Smooth muscle cell (in vitro differentiated cells): Measurements from ENCODE around the gene ANGPTL4. TPM values are rescaled to one million over a fixed set of nuclear protein-coding genes. Genes with fewer than 3 reads are reported as not detected.
"Not testable (repeated sequence)": the region's sequence is repeated elsewhere in the genome, so short reads cannot be mapped to it uniquely, and the experiment has no call there.

Source experiments
- DNase-seq: peaks from one replicate; lab custom pipeline; 2025; ENCODE audit not compliant: unreplicated experiment; lab: John Stamatoyannopoulos, UW
- H2AFZ ChIP-seq: fragments of 200-600 bp; sonication (generic); 2 replicates; pipeline ENCODE4 v1.6.0; 2016; ENCODE audit warnings: antibody characterized with exemption, low read depth, mild to moderate bottlenecking
- H3F3A ChIP-seq: fragments of 200-600 bp; sonication (generic); 2 replicates; pipeline ENCODE4 v1.6.0; 2017; ENCODE audit warnings: antibody characterized with exemption, low read depth
- H3K27ac ChIP-seq: fragments of 200-600 bp; sonication (generic); 2 replicates; pipeline ENCODE4 v1.5.1; 2016; ENCODE audit warnings: low read depth, mild to moderate bottlenecking
- H3K27me3 ChIP-seq: fragments of 200-600 bp; sonication (generic); 2 replicates; pipeline ENCODE4 v1.6.1; 2016; ENCODE audit warnings: low read depth, mild to moderate bottlenecking
- H3K36me3 ChIP-seq: fragments of 200-600 bp; sonication (generic); 2 replicates; pipeline ENCODE4 v1.5.1; 2016; ENCODE audit warnings: low read depth
- H3K4me1 ChIP-seq: fragments of 200-600 bp; sonication (generic); 2 replicates; pipeline ENCODE4 v1.5.1; 2016; ENCODE audit warnings: low read depth
- H3K4me2 ChIP-seq: fragments of 200-600 bp; sonication (generic); 2 replicates; pipeline ENCODE4 v1.6.0; 2016; ENCODE audit warnings: mild to moderate bottlenecking
- H3K4me3 ChIP-seq: fragments of 200-600 bp; sonication (generic); 2 replicates; pipeline ENCODE4 v1.5.1; 2016; ENCODE audit warnings: mild to moderate bottlenecking
- H3K79me2 ChIP-seq: fragments of 200-600 bp; sonication (generic); 2 replicates; pipeline ENCODE4 v1.6.0; 2016; ENCODE audit warnings: low read depth, mild to moderate bottlenecking
- H3K9ac ChIP-seq: fragments of 200-600 bp; sonication (generic); 2 replicates; pipeline ENCODE4 v1.6.0; 2016; ENCODE audit warnings: low read depth
- H3K9me3 ChIP-seq: fragments of 200-600 bp; sonication (generic); replicated peaks from 2 replicates; pipeline ENCODE4 v1.5.1; 2016; ENCODE audit warnings: low read depth
- H4K20me1 ChIP-seq: fragments of 200-600 bp; sonication (generic); 2 replicates; pipeline ENCODE4 v1.6.0; 2016; ENCODE audit warnings: low read depth
- WGBS: methylation state at CpG from one replicate; pipeline ENCODE4 v1.1.7; 2016; ENCODE audit warnings: low lambda C conversion rate; 5-methylcytosine and 5-hydroxymethylcytosine counted together
- polyA plus RNA-seq: library from polyadenylated mRNA; unstranded; fragments of >200 nt; fragmentation: Nextera tagmentation; extraction: Ambion mirVana; gene quantifications from 2 replicates; pipeline ENCODE4 v1.2.1, GENCODE V29; 2016
- total RNA-seq: library from RNA; depleted of rRNA; stranded (reverse); fragments of >200 nt; gene quantifications from 2 replicates; pipeline ENCODE4 v1.2.3, GENCODE V29; 2014
- TF ChIP-seq, protein P1 (sequence below): fragments of 200-600 bp; sonication (generic); IDR thresholded peaks from 2 replicates; pipeline ENCODE4 v1.5.1; 2017; ENCODE audit warnings: borderline replicate concordance, mild to moderate bottlenecking, antibody characterized with exemption; ENCODE audit not compliant: insufficient read depth, poor library complexity, severe bottlenecking

The ANGPTL4 gene
- total and polyA plus RNA-seq, 2 experiments from 2014 or later, result 10.2 to 18.7 TPM

DNA sequence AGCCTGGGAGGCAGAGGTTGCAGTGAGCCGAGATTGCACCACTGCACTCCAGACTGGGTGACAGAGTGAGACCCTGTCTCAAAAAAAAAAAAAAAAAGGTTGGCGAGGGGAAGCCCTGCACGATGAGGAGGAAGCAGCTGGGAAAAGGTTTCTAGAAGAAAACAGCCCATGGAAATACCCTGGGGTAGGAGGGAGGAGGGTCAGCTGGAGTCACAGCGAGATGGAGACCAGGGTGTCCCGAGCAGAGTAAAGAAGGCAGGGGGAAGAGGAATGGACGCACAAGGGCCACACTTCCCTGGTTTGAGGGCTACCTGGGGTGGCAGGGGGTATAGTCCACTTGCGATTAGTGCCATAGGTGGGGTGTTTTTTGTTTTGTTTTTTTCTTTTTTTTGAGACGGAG, 27.3 kb upstream of the ANGPTL4 start:
- Histone ChIP-seq H3K9me3 (no peaks in the 10 kb centered on the region), H3K27me3 (peaks cover 42% of the 10 kb centered on the region), H3K4me3 (no peak overlapping the region), H3K4me2 (no peak overlapping the region), H3K36me3 (no peaks in the 10 kb centered on the region), H3K79me2 (no peaks in the 10 kb centered on the region), H3F3A (no peaks in the 10 kb centered on the region), H3K4me1 (no peaks in the 10 kb centered on the region), H2AFZ (no peak overlapping the region), H4K20me1 (no peaks in the 10 kb centered on the region), H3K9ac (no peak overlapping the region), H3K27ac (no peak overlapping the region)
- no peak for DNase-seq
- TF ChIP-seq, protein P1, sequence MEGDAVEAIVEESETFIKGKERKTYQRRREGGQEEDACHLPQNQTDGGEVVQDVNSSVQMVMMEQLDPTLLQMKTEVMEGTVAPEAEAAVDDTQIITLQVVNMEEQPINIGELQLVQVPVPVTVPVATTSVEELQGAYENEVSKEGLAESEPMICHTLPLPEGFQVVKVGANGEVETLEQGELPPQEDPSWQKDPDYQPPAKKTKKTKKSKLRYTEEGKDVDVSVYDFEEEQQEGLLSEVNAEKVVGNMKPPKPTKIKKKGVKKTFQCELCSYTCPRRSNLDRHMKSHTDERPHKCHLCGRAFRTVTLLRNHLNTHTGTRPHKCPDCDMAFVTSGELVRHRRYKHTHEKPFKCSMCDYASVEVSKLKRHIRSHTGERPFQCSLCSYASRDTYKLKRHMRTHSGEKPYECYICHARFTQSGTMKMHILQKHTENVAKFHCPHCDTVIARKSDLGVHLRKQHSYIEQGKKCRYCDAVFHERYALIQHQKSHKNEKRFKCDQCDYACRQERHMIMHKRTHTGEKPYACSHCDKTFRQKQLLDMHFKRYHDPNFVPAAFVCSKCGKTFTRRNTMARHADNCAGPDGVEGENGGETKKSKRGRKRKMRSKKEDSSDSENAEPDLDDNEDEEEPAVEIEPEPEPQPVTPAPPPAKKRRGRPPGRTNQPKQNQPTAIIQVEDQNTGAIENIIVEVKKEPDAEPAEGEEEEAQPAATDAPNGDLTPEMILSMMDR, result no peak
- 85% methylated on average over 8 of the region's 8 CpGs for WGBS

DNA sequence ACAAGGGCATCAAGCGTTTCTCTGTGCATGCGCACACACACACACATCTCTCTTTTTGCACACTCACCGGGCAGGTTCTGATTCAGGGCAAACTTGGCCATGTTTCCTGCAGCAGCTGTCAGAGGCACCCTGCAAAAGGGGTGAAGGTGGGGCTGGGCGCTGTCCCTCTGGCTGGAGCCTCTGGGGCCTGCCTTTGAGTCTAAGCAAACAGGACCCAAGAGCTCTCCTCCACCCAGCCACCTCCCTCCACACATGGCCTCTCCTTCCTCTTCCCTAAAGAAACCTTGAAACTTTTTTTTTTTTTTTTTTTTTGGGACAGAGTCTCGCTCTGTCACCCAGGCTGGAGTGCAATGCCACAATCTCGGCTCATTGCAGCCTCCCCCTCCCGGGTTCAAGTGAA, 26.2 kb upstream of the ANGPTL4 start:
- H4K20me1 ChIP-seq, result no peaks in the 10 kb centered on the region
- no peak overlapping the region for H2AFZ ChIP-seq
- no peak overlapping the region for H3K4me2 ChIP-seq
- no peaks in the 10 kb centered on the region for H3K9me3 ChIP-seq
- H3F3A ChIP-seq, result no peaks in the 10 kb centered on the region
- 89% methylated on average over 7 of the region's 7 CpGs for WGBS
- no peak overlapping the region for H3K27ac ChIP-seq
- H3K27me3 ChIP-seq, result peaks cover 37% of the 10 kb centered on the region
- peaks cover 2% of the 10 kb centered on the region for H3K4me1 ChIP-seq
- H3K9ac ChIP-seq, result no peak overlapping the region
- no peaks in the 10 kb centered on the region for H3K36me3 ChIP-seq
- H3K4me3 ChIP-seq, result no peak overlapping the region
- H3K79me2 ChIP-seq, result no peaks in the 10 kb centered on the region
- DNase-seq, result no peak
- TF ChIP-seq, protein P1, result no peak

DNA sequence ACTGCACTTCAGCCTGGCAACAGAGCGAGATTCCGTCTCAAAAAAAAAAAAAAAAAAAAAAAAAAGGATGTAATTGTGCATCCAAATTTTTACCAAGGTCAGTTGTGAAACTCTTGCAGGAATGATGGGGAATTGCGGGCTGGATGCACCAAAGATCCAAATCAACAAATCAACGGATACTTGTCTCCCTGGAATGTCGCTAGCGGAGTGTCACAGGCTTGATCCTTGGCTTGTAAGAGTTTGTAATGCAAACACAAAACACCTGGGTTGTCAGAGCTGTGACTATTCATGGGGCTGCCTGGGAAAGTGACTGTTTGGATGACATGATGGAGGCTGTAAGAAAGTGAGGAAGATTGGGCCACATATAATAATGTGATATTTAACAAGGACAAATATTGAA, 25.1 kb upstream of the ANGPTL4 start:
- Histone ChIP-seq H3K4me3 (no peak overlapping the region), H3K9me3 (no peaks in the 10 kb centered on the region), H3F3A (no peaks in the 10 kb centered on the region), H3K9ac (no peak overlapping the region), H3K27me3 (peaks cover 27% of the 10 kb centered on the region), H3K79me2 (no peaks in the 10 kb centered on the region), H4K20me1 (no peaks in the 10 kb centered on the region), H2AFZ (no peak overlapping the region), H3K27ac (no peak overlapping the region), H3K4me1 (peaks cover 4% of the 10 kb centered on the region), H3K36me3 (no peaks in the 10 kb centered on the region), H3K4me2 (no peak overlapping the region)
- no peak for DNase-seq
- TF ChIP-seq, protein P1, result no peak
- WGBS, result 70% methylated on average over 6 of the region's 6 CpGs

DNA sequence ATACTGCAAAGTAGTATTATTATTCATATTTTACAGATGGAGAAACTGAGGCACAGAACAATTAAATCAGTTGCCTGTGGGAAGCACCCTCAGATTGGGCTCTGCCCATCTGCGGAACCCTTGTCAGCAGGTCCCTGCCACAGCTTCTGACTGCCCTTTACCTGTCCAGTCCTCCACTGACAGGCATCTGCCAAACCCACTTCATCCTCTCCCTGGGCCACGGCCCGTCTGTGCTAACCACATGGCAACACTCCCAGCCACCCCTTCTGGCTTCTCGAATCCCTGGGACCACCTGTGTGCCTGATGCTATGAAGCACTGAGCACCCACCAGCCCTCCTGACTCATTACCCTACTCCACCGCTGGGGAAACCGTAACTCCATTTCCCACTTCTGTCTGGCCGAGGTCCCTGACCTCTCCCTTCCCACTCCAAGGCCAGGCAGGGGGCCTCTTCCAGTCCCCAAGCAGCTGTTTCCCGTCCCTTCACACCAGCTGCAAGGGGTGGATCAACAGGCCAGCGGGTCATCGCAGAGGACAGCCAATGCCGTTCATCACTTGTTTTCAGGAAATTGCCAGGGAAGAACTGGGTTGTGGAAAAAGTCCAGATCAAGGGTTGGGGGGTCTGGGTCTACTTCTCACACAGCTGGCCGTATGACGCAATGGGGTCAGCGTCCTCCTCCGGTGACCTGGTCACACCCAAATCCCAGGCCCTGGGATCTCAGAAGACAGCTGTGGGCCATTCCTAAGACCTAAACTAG, 23.4 kb upstream of the ANGPTL4 start:
- peaks cover 4% of the 10 kb centered on the region for H3K4me1 ChIP-seq
- H3K79me2 ChIP-seq, result no peaks in the 10 kb centered on the region
- WGBS, result 63% methylated on average over 15 of the region's 15 CpGs
- no peaks in the 10 kb centered on the region for H3K9me3 ChIP-seq
- H3F3A ChIP-seq, result no peaks in the 10 kb centered on the region
- H3K4me2 ChIP-seq, result no peak overlapping the region
- no peak for DNase-seq
- no peak overlapping the region for H2AFZ ChIP-seq
- H3K36me3 ChIP-seq, result no peaks in the 10 kb centered on the region
- H3K27me3 ChIP-seq, result peaks cover 14% of the 10 kb centered on the region
- no peak overlapping the region for H3K4me3 ChIP-seq
- H3K9ac ChIP-seq, result no peak overlapping the region
- TF ChIP-seq, protein P1, result no peak
- no peaks in the 10 kb centered on the region for H4K20me1 ChIP-seq
- H3K27ac ChIP-seq, result no peak overlapping the region

DNA sequence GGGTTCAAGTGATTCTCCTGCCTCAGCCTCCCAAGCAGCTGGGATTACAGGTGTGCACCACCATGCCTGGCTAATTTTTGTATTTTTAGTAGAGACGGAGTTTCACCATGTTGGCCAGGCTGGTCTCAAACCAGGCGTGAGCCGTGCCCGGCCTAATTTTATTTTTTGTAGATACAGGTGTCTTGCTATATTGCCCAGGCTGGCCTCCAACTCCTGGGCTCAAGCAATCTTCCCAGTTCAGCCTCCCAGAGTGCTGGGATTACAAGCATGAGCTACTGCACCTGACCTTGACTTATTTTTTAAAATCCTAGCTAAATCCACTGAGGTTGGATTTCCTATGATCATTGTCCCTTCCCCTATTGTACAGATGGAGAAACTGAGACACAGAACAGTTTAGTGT, 22.5 kb upstream of the ANGPTL4 start:
- H3K27ac ChIP-seq, DNase-seq, H3K4me3 ChIP-seq, H2AFZ ChIP-seq, H3K27me3 ChIP-seq, H3K9me3 ChIP-seq, H3K9ac ChIP-seq, H3K79me2 ChIP-seq, H3F3A ChIP-seq, H4K20me1 ChIP-seq, H3K4me2 ChIP-seq, H3K36me3 ChIP-seq, H3K4me1 ChIP-seq: not testable (repeated sequence)
- 98% methylated on average over 4 of the region's 4 CpGs for WGBS
